HG03064 (cell line): Measurements from ENCODE around the gene PRDM4.
"Not testable (repeated sequence)": the region's sequence is repeated elsewhere in the genome, so short reads cannot be mapped to it uniquely, and the experiment has no call there.

Experiments used
- ATAC-seq: cut with Tn5 transposase; IDR thresholded peaks from one replicate; pipeline ENCODE4 v1.9.1; 2021; ENCODE audit warnings: low read depth; ENCODE audit not compliant: unreplicated experiment

Gene PRDM4

GRCh38 chr12:107774349-107775029 is 13.6 kb upstream of the PRDM4 start, which contains the start of gene ASCL4:
TSS of gene ASCL4 (plus strand) at chr12:107774704. CDS start at chr12:107775219, 515 bp downstream.
- ATAC-seq = no peak

- ATAC-seq = no peak
Measured at GRCh38 chr12:107767466-107767865, 6.5 kb upstream of the PRDM4 start.

- no peak for ATAC-seq
Measured at GRCh38 chr12:107765316-107765715, 4.4 kb upstream of the PRDM4 start.

- no peak for ATAC-seq
Measured at GRCh38 chr12:107764626-107765025, 3.7 kb upstream of the PRDM4 start.

GRCh38 chr12:107762874-107763273 is 1.9 kb upstream of the PRDM4 start:
- no peak for ATAC-seq

GRCh38 chr12:107761502-107761904 is 566 bp upstream of the PRDM4 start:
- ATAC-seq = no peak

GRCh38 chr12:107760207-107760808 is 629 bp downstream of the PRDM4 start:
- peak; percentile 21 for ATAC-seq

GRCh38 chr12:107759410-107759809 is 1.5 kb downstream of the PRDM4 start:
- ATAC-seq = no peak

GRCh38 chr12:107749083-107749482 is 11.9 kb downstream of the PRDM4 start:
- ATAC-seq = no peak

GRCh38 chr12:107748472-107748871 is 12.5 kb downstream of the PRDM4 start:
- ATAC-seq = no peak

GRCh38 chr12:107736914-107737313 is 24.0 kb downstream of the PRDM4 start:
- ATAC-seq = peak; percentile 77

GRCh38 chr12:107735763-107736162 is 25.2 kb downstream of the PRDM4 start:
- ATAC-seq = no peak

- ATAC-seq = no peak
Measured at GRCh38 chr12:107734139-107734538, 26.8 kb downstream of the PRDM4 start.

GRCh38 chr12:107732365-107732764 is 28.6 kb downstream of the PRDM4 start:
- ATAC-seq = no peak

- ATAC-seq = no peak
Measured at GRCh38 chr12:107731366-107731765, 29.6 kb downstream of the PRDM4 start.

GRCh38 chr12:107730618-107731341 is 30.2 kb downstream of the PRDM4 start:
- ATAC-seq = no peak

- not testable (repeated sequence) for ATAC-seq
Measured at GRCh38 chr12:107727742-107728141, 33.2 kb downstream of the PRDM4 start.

GRCh38 chr12:107727327-107727726 is 33.6 kb downstream of the PRDM4 start:
- ATAC-seq = not testable (repeated sequence)

GRCh38 chr12:107718606-107719005 is 42.3 kb downstream of the PRDM4 start:
- no peak for ATAC-seq

- no peak for ATAC-seq
Measured at GRCh38 chr12:107715780-107716179, 45.2 kb downstream of the PRDM4 start.

GRCh38 chr12:107705522-107705921 is 55.4 kb downstream of the PRDM4 start:
- not testable (repeated sequence) for ATAC-seq

GRCh38 chr12:107704041-107704440 is 56.9 kb downstream of the PRDM4 start:
- no peak for ATAC-seq
